ENCODE results near the gene ZFP90.

- TF ChIP-seq POLR2AphosphoS5 (IDR thresholded peaks at IDR 0.05; ENCODE audit: low read depth, low read length): no peak
- no peak for TF ChIP-seq SIN3A (IDR thresholded peaks at IDR 0.05; ENCODE audit: borderline replicate concordance, insufficient read depth, low read length)
- no peak for TF ChIP-seq TAF1 (IDR thresholded peaks at IDR 0.05; ENCODE audit: borderline replicate concordance, insufficient read depth, low read length)
These were observed 24.6 kb upstream of the ZFP90 start for GRCh38 chr16:68514511-68514910.
